Measurements from ENCODE around the gene ELMO1.

DNA sequence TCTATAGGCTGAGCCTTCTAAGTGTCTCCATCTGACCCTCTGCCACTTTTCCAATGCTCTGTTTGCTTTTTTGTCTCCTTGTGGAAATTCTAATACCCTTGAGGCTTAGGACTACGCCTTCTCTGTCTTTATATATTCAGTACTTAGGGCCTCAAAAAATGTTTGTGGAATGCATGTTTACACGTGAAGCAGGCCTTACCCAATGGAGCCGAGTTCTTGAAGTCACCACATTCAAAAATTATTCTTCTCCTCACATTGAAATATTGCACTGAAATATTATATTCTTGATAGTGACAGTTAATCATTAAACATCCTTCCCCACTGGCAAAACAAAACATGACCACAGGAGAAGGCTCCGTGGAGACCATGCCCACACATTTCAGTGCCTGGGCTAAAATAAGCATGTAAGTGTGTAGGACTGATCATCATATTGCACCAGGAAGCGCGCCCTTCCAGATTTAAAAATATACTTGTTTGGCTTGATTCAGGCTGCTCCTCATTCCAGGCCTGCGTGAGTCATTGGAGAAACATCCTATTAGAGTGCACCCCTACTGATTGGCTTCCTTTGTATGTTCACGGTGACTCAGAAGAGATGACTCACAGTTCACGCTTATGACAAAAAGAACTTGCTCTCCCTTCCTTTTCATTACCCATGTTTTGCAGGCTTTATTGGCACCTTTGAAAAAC, 416.9 kb downstream of the ELMO1 start:
- TF ChIP-seq EP300 (IDR thresholded peaks at IDR 0.05; ENCODE audit: low read depth): no peak
- TF ChIP-seq, protein P1, sequence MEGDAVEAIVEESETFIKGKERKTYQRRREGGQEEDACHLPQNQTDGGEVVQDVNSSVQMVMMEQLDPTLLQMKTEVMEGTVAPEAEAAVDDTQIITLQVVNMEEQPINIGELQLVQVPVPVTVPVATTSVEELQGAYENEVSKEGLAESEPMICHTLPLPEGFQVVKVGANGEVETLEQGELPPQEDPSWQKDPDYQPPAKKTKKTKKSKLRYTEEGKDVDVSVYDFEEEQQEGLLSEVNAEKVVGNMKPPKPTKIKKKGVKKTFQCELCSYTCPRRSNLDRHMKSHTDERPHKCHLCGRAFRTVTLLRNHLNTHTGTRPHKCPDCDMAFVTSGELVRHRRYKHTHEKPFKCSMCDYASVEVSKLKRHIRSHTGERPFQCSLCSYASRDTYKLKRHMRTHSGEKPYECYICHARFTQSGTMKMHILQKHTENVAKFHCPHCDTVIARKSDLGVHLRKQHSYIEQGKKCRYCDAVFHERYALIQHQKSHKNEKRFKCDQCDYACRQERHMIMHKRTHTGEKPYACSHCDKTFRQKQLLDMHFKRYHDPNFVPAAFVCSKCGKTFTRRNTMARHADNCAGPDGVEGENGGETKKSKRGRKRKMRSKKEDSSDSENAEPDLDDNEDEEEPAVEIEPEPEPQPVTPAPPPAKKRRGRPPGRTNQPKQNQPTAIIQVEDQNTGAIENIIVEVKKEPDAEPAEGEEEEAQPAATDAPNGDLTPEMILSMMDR (IDR thresholded peaks at IDR 0.05): no peak
- no peak for TF ChIP-seq POLR2A (IDR thresholded peaks at IDR 0.05)

Data from transverse colon (tissue), 3 donors.